Stimulated activated CD4-positive, alpha-beta T cell treated with anti-CD3 and anti-CD28 coated beads, Interleukin-15, amount 100 ng/mL, for 48 hours (primary cell): ENCODE data around the gene UCP3.

Experiments
- DNase-seq, 2 donors: peaks; one replicate each; pipeline ENCODE4 v3.0.0-alpha.2; 2020; ENCODE audit warnings: low read depth in 2 of 2

Gene UCP3

DNA sequence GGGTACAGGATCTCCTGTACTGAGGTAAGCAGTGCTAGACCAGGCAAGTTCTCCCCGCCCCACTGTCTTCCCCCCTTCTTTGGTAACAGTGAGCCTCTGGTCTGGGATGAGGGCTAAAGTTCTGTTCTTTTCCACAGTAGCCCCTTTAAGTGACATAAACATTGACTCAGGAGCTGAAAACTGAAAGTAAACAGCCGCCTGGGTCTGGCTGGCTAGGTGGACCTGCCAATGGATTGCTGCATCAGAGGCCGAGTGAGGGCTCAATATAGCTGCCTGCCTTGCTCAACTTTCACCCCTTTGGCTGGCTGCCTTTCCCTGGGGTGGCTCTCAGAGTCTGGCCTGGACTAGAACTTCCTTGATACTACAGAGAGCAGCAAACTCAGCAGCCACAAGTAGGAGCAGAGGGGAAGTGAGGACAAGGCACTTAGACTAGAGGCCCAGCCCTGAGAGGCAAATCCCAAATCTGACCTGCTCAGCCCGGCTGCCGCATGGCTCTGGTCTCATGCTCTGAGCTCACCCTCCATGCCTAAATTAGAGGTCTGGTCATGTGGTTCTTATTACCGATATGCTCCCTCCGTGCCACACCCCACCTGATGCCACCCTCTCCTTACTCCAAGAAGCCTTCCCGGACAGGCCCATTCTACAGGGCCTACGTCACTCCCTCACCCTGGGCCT, 9.6 kb upstream of the UCP3 start:
- no peak for DNase-seq

- DNase-seq = no peak
Measured at GRCh38 chr11:74017631-74018030, 8.7 kb upstream of the UCP3 start.

DNA sequence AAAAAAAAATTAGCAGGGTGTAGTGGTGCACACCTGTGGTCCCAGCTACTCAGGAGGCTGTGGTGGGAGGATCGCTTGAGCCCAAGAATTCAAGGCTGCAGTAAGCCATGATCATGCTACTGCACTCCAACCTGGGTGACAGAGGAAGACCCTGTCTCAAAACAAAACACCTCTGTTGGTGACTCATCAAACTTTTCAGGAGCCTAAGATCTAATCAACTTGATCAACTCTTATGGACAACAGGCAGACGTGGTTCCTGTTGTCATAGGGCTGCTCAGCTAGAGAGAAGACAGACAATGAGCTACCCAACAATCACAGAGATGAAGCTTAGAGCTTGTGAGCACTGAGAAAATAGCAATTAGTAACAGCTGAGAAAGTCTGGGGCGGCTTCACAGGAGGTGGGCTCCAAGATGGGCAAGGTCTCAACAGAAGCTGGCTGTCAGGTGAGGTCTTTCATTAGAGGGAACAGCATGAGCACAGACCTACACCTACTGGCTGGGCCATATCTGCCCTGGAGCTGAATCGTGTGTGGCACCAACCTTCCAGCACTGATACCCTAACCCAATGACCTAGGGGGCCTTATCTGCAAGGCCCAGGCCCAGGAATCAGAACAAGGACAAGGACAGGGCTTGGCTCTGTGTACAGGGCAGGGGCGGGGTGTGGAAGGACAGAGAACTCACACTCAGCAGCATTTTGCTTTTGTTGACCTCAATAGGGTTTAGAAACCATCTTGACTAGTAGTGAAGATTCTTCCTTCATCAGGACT, 7.2 kb upstream of the UCP3 start:
- DNase-seq = no peak

- DNase-seq = no peak
Measured at GRCh38 chr11:74014880-74015279, 6.0 kb upstream of the UCP3 start.

DNA sequence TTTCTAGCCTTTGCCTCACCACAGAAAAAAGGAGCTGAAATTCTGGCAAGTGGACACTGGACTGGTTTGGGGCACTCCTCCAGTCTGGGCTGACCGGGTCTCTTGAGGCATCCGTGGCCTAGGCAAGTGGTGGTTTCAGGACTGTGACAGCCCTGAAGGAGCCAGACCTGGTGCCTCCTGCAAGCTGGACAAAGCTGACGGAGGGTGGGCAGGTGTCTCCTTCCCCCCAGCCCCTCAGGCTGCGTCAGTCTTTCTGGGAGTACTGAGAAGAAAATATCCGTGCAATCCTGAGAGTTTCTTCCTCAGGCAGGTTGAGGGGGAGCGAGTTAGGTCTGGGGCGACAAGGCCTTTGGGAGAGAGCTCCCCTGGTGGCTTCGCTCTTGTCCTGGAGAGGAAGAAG, 4.3 kb upstream of the UCP3 start:
- DNase-seq = no peak

GRCh38 chr11:74012074-74012809, 3.4 kb upstream of the UCP3 start:
- DNase-seq = no peak

- peak; percentile 54 to 57 for DNase-seq
Measured at GRCh38 chr11:74011360-74012073, 2.6 kb upstream of the UCP3 start.

- no peak for DNase-seq
Measured at GRCh38 chr11:74010306-74011300, 1.7 kb upstream of the UCP3 start.

GRCh38 chr11:74009675-74010305, 905 bp upstream of the UCP3 start:
- DNase-seq = no peak

GRCh38 chr11:74009230-74009547, 304 bp upstream of the UCP3 start:
- no peak for DNase-seq

DNA sequence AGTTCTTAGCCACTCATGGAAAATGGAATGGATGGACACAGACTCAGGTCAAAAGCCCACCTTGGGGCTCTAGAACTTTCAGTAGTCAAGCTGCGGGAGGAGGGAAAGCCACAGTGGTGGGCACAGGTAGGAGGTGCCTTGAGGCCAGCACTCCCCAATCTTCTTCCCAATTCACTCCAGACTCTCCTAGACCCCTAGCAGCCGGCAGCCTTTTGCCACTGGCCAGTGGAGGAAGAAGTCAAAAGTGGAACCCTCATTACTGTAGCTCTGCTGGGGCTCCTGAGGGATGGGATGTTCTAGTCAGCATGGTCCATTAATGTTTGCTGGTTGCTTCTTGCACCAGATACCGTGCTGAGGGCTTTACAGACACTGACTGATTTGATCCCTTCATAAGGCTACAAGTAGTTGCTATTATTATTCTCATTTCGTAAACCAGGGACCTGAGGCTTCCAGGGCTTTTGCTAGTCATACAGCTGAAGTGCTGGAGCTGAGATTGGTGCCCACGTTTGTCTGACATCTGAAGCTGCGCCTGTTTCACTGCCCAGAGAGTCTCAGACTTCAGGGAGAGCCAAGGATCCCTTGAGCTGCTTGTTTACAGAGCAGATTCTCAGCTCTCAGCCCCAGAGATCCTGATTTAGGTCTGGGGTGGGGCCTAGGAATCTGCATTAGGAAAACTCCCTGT, 1.1 kb downstream of the UCP3 start:
- DNase-seq = no peak

DNA sequence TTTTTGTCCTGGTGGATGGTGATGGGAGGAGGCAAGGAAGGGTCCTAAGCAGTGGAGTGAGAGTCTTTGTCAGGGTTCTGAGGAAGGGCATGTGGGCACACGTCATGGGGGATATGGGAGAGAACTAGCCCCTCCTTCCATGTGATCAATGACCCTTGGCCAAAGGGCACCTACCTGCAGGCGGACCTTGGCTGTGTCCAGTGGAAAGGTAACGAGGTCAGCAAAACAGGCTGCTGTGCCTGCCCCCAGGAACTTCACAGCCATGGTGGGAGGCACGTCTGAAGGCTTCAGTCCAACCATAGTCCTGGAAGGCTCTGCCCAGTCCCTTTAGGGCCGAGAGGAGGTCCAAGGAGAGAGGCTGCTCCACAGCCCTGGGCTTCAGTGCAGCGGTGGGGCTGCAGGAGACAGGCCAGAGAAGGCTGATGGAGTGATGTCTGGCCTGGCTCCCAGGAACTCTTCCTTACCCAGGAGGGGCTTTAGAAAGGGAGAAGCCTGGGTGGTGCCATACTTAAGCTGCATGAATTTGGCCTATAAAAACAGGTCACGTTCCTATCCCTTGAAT, 2.1 kb downstream of the UCP3 start:
- no peak for DNase-seq

DNA sequence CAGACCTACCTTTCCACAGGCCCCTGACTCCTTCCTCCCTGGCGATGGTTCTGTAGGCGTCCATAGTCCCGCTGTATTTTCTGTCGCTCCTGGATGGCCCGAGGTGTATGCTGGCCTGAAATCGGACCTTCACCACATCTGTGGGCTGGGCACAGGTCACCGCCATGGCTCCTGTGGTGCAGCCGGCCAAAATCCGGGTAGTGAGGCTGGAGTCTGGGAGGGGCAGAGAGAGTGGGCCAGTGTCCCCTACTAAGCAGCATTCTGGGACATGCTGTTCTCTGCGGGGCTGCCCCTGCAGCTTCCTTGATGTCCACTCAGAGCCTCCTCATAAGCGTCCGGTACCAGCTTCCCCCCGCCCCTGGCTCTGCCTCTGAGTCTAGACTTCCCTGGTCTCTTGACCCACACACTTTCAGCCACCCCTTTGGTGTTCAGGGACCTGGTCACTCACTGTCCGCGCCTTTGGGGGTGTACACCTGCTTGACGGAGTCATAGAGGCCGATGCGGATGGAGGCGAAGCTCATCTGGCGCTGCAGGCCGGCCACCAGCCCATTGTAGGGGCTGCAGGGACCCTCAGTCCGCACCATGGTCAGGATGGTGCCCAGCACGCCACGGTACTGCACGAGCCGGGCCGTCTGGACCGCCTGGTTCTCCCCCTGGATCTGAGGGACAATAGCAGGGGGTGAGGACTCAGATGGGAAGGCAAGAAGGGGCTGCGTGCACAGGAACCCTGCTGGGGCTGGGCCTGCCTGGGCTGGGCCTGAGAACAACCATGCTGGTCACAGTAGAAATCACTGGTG, 3.0 kb downstream of the UCP3 start:
- DNase-seq = no peak

- peak; percentile 70 to 72 for DNase-seq
Measured at GRCh38 chr11:74004759-74005615, 3.9 kb downstream of the UCP3 start.

- DNase-seq = no peak
Measured at GRCh38 chr11:74004046-74004695, 4.7 kb downstream of the UCP3 start.

DNA sequence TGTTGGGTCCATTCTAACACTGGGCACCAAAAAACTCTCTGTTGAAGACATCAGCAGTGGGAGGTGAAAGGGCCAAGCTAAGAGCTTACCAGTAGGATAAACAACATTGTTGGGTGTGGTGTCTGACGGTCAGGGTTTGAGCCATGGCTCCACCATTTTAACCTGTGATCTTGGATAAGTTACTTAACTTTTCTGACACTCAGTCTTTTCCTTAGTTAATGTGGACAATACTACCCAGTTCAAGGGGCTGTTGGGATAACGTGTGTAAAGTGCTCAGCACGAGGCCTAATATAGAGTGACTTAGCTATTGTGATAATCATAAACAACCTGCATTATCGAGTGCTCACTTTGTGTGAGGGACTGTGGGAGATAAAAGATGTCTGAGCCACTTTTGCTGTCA, 6.1 kb downstream of the UCP3 start:
- no peak for DNase-seq

DNA sequence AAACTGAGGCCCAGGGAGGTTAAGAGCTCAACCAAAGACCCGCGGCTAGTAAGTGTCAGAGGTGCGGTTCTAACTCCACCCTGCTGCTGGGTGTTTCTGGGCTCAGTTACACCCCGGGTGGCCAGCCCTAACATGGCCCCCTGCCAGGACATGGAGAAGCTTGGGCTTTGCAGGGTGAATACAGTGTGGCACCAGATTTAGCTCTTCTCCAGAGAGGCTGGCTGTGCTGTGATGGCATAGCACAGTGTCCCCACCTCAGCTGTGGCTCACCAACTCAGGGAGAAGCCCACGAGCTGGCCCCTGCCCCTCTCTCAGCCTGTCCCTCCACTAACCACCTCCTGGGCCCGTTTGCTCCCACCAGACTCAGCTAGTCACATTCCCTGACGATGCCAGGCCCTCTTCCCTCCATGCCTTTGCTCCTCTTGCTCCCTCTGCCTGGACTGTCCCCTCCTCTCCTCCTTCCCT, 7.0 kb downstream of the UCP3 start:
- no peak for DNase-seq
